Testis (tissue), 3 donors: ENCODE data around the gene MED12L. TPM values are rescaled to one million over a fixed set of nuclear protein-coding genes. Genes with fewer than 3 reads are reported as not detected.

ENCODE experiments used
- DNase-seq: peaks from one replicate; pipeline ENCODE4 v3.0.0-alpha.2; 2019
- H3K27ac ChIP-seq, 2 donors: fragments of 200-600 bp; sonication (generic); one replicate each; pipeline ENCODE4 v1.5.1; 2019
- H3K27me3 ChIP-seq: fragments of 200-600 bp; sonication (generic); one replicate; pipeline ENCODE4 v1.5.1; 2019
- H3K36me3 ChIP-seq: fragments of 200-600 bp; sonication (generic); one replicate; pipeline ENCODE4 v1.5.1; 2017; ENCODE audit warnings: low read depth; ENCODE audit errors: missing control alignments
- H3K4me1 ChIP-seq: fragments of 200-600 bp; sonication (generic); one replicate; pipeline ENCODE4 v1.5.1; 2019
- H3K4me3 ChIP-seq, 2 donors: fragments of 200-600 bp; sonication (generic); one replicate each; pipeline ENCODE4 v1.5.1; 2017 to 2019
- H3K9me3 ChIP-seq: fragments of 200-600 bp; sonication (generic); one replicate; pipeline ENCODE4 v1.5.1; 2017
- POLR2A ChIP-seq: fragments of 450-650 bp; IDR thresholded peaks from one replicate; pipeline ENCODE4 v1.6.1; 2017; ENCODE audit warnings: antibody characterized with exemption, mild to moderate bottlenecking, moderate library complexity
- WGBS, 2 donors: methylation state at CpG; one replicate each; pipeline ENCODE4 v1.1.5; 2018; 5-methylcytosine and 5-hydroxymethylcytosine counted together
- intact Hi-C: fragments of 100-400 bp; cut with DNase I; formaldehyde crosslinking; loops from one replicate; pipeline ENCODE4 v1.15.1; 2023; ENCODE audit warnings: low total_unique reads
- polyA plus RNA-seq: library from polyadenylated mRNA; stranded (reverse); fragments of 350-450 nt; fragmentation: Illumina TruSeq; extraction: RNeasy Lipid Tissue Mini Kit (QIAGEN cat#74804); gene quantifications from one replicate; pipeline ENCODE4 v1.2.3, GENCODE V29; 2014; ENCODE audit warnings: low read depth, low replicate concordance; ENCODE audit not compliant: insufficient read depth
- total RNA-seq, 2 donors: library from RNA; depleted of rRNA; stranded (reverse); fragments of >200 nt; gene quantifications; one replicate each; pipeline ENCODE4 v1.2.3, GENCODE V29; 2016
- TF ChIP-seq, protein P1 (sequence below), 3 experiments: fragments of 450-650 bp in 2 of 3; fragments of 200-600 bp in 1 of 3; sonication (generic) in 1 of 3; IDR thresholded peaks; one replicate each; pipeline ENCODE4 v1.5.1; 2016 to 2019; ENCODE audit warnings: antibody characterized with exemption in 3 of 3, mild to moderate bottlenecking in 2 of 3, moderate library complexity in 1 of 3

The MED12L gene
- total and polyA plus RNA-seq, 3 donors from 2014 or later, result 10.3 to 18.5 (median 10.4) TPM

GRCh38 chr3:151318991-151319390, 233.5 kb downstream of the MED12L start:
- no peaks in the 10 kb centered on the region for H3K4me1 ChIP-seq
- H3K36me3 ChIP-seq, result no peaks in the 10 kb centered on the region
- TF ChIP-seq POLR2A, result no peak
- TF ChIP-seq, protein P1, sequence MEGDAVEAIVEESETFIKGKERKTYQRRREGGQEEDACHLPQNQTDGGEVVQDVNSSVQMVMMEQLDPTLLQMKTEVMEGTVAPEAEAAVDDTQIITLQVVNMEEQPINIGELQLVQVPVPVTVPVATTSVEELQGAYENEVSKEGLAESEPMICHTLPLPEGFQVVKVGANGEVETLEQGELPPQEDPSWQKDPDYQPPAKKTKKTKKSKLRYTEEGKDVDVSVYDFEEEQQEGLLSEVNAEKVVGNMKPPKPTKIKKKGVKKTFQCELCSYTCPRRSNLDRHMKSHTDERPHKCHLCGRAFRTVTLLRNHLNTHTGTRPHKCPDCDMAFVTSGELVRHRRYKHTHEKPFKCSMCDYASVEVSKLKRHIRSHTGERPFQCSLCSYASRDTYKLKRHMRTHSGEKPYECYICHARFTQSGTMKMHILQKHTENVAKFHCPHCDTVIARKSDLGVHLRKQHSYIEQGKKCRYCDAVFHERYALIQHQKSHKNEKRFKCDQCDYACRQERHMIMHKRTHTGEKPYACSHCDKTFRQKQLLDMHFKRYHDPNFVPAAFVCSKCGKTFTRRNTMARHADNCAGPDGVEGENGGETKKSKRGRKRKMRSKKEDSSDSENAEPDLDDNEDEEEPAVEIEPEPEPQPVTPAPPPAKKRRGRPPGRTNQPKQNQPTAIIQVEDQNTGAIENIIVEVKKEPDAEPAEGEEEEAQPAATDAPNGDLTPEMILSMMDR (IDR thresholded peaks at IDR 0.05), result no peak
- intact Hi-C loops, result no loop called here
- WGBS, 2 donors, result 89 to 94% methylated on average over 7 of the region's 7 CpGs
- H3K9me3 ChIP-seq, result no peaks in the 10 kb centered on the region
- H3K27me3 ChIP-seq, result no peaks in the 10 kb centered on the region
- H3K4me3 ChIP-seq, result no peak overlapping the region
- no peak overlapping the region for H3K27ac ChIP-seq
- no peak for DNase-seq

DNA sequence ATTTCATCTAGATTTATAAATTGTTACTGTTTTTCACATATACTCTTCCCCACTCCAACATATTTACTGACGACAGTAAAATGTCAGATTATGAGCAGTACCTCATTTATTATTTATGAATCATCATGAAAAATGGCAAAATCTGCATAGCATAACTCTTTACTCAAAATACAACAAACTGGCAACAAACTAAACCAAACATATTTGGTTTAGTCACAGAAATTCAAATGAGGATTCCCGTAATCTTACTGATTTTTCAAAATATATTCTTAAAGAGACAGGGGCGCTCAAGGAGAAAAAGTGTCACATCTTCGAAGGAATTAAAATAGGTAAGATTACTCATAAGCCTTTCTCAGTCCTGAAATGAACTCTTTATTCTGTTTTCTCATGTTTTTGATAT, 234.2 kb downstream of the MED12L start:
- Histone ChIP-seq H3K27me3 (no peaks in the 10 kb centered on the region), H3K4me3 (no peak overlapping the region), H3K27ac (no peak overlapping the region), H3K9me3 (no peaks in the 10 kb centered on the region), H3K36me3 (no peaks in the 10 kb centered on the region), H3K4me1 (no peaks in the 10 kb centered on the region)
- intact Hi-C loops, result no loop called here
- TF ChIP-seq, protein P1 (IDR thresholded peaks at IDR 0.05), result no peak
- no peak for TF ChIP-seq POLR2A
- 88 to 95% methylated on average over 4 of the region's 4 CpGs for WGBS, 2 donors
- DNase-seq, result no peak

- 93 to 96% methylated on average over 2 of the region's 2 CpGs for WGBS, 2 donors
- intact Hi-C loops, result no loop called here
- Histone ChIP-seq H3K9me3 (no peaks in the 10 kb centered on the region), H3K27me3 (no peaks in the 10 kb centered on the region), H3K4me1 (no peaks in the 10 kb centered on the region), H3K27ac (no peak overlapping the region), H3K4me3 (no peak overlapping the region), H3K36me3 (no peaks in the 10 kb centered on the region)
- TF ChIP-seq, protein P1 (IDR thresholded peaks at IDR 0.05), result no peak
- TF ChIP-seq POLR2A, result no peak
- DNase-seq, result no peak
These were observed 234.7 kb downstream of the MED12L start for GRCh38 chr3:151320131-151320530.

DNA sequence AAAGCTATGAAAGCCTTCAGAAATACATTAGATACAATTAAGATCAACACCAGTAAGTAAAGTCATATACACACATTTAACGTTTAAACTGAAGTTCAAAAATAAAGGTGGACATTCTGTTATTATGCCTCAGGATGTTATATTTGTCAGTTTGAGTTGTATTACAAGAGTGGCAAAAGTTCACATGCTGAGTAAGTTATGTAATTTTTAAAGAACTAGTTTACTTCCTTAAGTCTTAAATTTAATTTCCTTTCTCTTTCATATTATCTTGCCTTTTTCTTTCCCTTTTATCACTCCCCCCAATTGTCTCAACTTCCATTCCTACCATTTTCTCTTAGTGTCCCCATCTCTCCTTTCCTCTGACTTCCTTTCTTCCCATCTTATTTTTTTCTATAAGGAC, 236.1 kb downstream of the MED12L start:
- no peaks in the 10 kb centered on the region for H3K4me1 ChIP-seq
- WGBS, 2 donors, result 74% methylated on average over 1 of the region's 1 CpG
- H3K9me3 ChIP-seq, result no peaks in the 10 kb centered on the region
- H3K36me3 ChIP-seq, result no peaks in the 10 kb centered on the region
- no peak overlapping the region for H3K27ac ChIP-seq
- H3K4me3 ChIP-seq, result no peak overlapping the region
- intact Hi-C loops, result no loop called here
- H3K27me3 ChIP-seq, result no peaks in the 10 kb centered on the region
- no peak for DNase-seq
- TF ChIP-seq POLR2A, result no peak
- TF ChIP-seq, protein P1 (IDR thresholded peaks at IDR 0.05), result no peak

GRCh38 chr3:151322511-151322910, 237.0 kb downstream of the MED12L start:
- H3K27me3 ChIP-seq, result no peaks in the 10 kb centered on the region
- no peaks in the 10 kb centered on the region for H3K36me3 ChIP-seq
- intact Hi-C loops, result no loop called here
- H3K9me3 ChIP-seq, result no peaks in the 10 kb centered on the region
- no peak overlapping the region for H3K4me3 ChIP-seq
- no peak overlapping the region for H3K27ac ChIP-seq
- WGBS, 2 donors, result 79 to 92% methylated on average over 1 of the region's 1 CpG
- no peaks in the 10 kb centered on the region for H3K4me1 ChIP-seq
- DNase-seq, result no peak
- no peak for TF ChIP-seq POLR2A
- TF ChIP-seq, protein P1 (IDR thresholded peaks at IDR 0.05), result no peak
